H9 (cell line): ENCODE results near the gene NKD1. TPM values are rescaled to one million over a fixed set of nuclear protein-coding genes. Genes with fewer than 3 reads are reported as not detected.

ENCODE experiments used
- DNase-seq: peaks from one replicate; pipeline ENCODE4 v3.0.0-alpha.2; 2017
- H2AFZ ChIP-seq: one replicate; pipeline ENCODE4 v1.6.1; 2013; ENCODE audit warnings: mild to moderate bottlenecking, low read length, control low read depth, moderate library complexity
- H2AK5ac ChIP-seq: 2 replicates; pipeline ENCODE4 v1.6.1; 2013; ENCODE audit warnings: low read length, control low read depth, mixed read lengths; ENCODE audit not compliant: insufficient read length
- H2BK120ac ChIP-seq: one replicate; pipeline ENCODE4 v1.6.1; 2013; ENCODE audit warnings: low read depth, mild to moderate bottlenecking, low read length, control low read depth, inconsistent platforms; ENCODE audit not compliant: poor library complexity, severe bottlenecking
- H2BK12ac ChIP-seq: 2 replicates; pipeline ENCODE4 v1.6.1; 2013; ENCODE audit warnings: low read length, control low read depth, mixed read lengths, low read depth; ENCODE audit not compliant: insufficient read length
- H2BK15ac ChIP-seq: 2 replicates; pipeline ENCODE4 v1.6.1; 2013; ENCODE audit warnings: low read depth, low read length, control low read depth
- H2BK20ac ChIP-seq: one replicate; pipeline ENCODE4 v1.6.1; 2013; ENCODE audit warnings: low read depth, mild to moderate bottlenecking, low read length, control low read depth, inconsistent platforms; ENCODE audit not compliant: poor library complexity, severe bottlenecking
- H2BK5ac ChIP-seq: 2 replicates; pipeline ENCODE4 v1.6.1; 2013; ENCODE audit warnings: low read length, control low read depth, mixed read lengths; ENCODE audit not compliant: insufficient read length
- H3K14ac ChIP-seq: 2 replicates; pipeline ENCODE4 v1.6.1; 2013; ENCODE audit warnings: low read length, control low read depth; ENCODE audit not compliant: insufficient read depth
- H3K18ac ChIP-seq: 2 replicates; pipeline ENCODE4 v1.6.1; 2013; ENCODE audit warnings: low read depth, mild to moderate bottlenecking, mixed read lengths, low read length, control low read depth; ENCODE audit not compliant: insufficient read length
- H3K23ac ChIP-seq: 2 replicates; pipeline ENCODE4 v1.6.1; 2013; ENCODE audit warnings: low read length, control low read depth, mixed read lengths, low read depth; ENCODE audit not compliant: insufficient read length
- H3K23me2 ChIP-seq: 2 replicates; pipeline ENCODE4 v1.6.1; 2013; ENCODE audit warnings: low read depth, mild to moderate bottlenecking, mixed read lengths, low read length, control low read depth; ENCODE audit not compliant: insufficient read length, poor library complexity, severe bottlenecking
- H3K27ac ChIP-seq: 2 replicates; pipeline ENCODE4 v1.5.1; 2013; ENCODE audit warnings: low read length, control low read depth, mixed read lengths, low read depth; ENCODE audit not compliant: insufficient read length
- H3K27me3 ChIP-seq: 2 replicates; pipeline ENCODE4 v1.6.1; 2013; ENCODE audit warnings: low read length, control low read depth, inconsistent platforms; ENCODE audit not compliant: insufficient read depth
- H3K4ac ChIP-seq: 2 replicates; pipeline ENCODE4 v1.6.1; 2013; ENCODE audit warnings: low read depth, mild to moderate bottlenecking, control low read depth, inconsistent platforms, low read length, moderate library complexity
- H3K4me1 ChIP-seq: 2 replicates; pipeline ENCODE4 v1.6.1; 2013; ENCODE audit warnings: low read length, control low read depth, inconsistent platforms; ENCODE audit not compliant: insufficient read depth
- H3K4me2 ChIP-seq: 2 replicates; pipeline ENCODE4 v1.6.1; 2013; ENCODE audit warnings: low read length, control low read depth, mixed read lengths; ENCODE audit not compliant: insufficient read length, insufficient read depth
- H3K56ac ChIP-seq: 2 replicates; pipeline ENCODE4 v1.6.1; 2013; ENCODE audit warnings: low read depth, mild to moderate bottlenecking, mixed read lengths, low read length, control low read depth; ENCODE audit not compliant: insufficient read length
- H3K79me1 ChIP-seq: 2 replicates; pipeline ENCODE4 v1.6.1; 2013; ENCODE audit warnings: low read depth, mild to moderate bottlenecking, moderate library complexity, low read length, control low read depth, inconsistent platforms; ENCODE audit not compliant: insufficient read depth, poor library complexity, severe bottlenecking
- H3K79me2 ChIP-seq: 2 replicates; pipeline ENCODE4 v1.6.1; 2013; ENCODE audit warnings: low read length, control low read depth, inconsistent platforms; ENCODE audit not compliant: insufficient read depth
- H3K9ac ChIP-seq: 2 replicates; pipeline ENCODE4 v1.6.1; 2013; ENCODE audit warnings: low read length, control low read depth, mixed read lengths; ENCODE audit not compliant: insufficient read length; ENCODE audit errors: extremely low read depth
- H3K9me3 ChIP-seq: one replicate; pipeline ENCODE4 v1.6.1; 2013; ENCODE audit warnings: low read depth, low read length, inconsistent platforms; ENCODE audit not compliant: control insufficient read depth
- H3T11ph ChIP-seq: one replicate; pipeline ENCODE4 v1.6.1; 2013; ENCODE audit warnings: mild to moderate bottlenecking, low read length, control low read depth, inconsistent platforms
- H4K20me1 ChIP-seq: one replicate; pipeline ENCODE4 v1.6.1; 2013; ENCODE audit not compliant: control insufficient read depth, insufficient read length, insufficient read depth
- H4K5ac ChIP-seq: 2 replicates; pipeline ENCODE4 v1.6.1; 2013; ENCODE audit warnings: low read depth, mild to moderate bottlenecking, mixed read lengths, low read length, control low read depth; ENCODE audit not compliant: insufficient read length
- H4K8ac ChIP-seq: replicated peaks from 2 replicates; pipeline ENCODE4 v1.6.1; 2013; ENCODE audit warnings: low read length, control low read depth, mixed read lengths, low read depth; ENCODE audit not compliant: insufficient read length
- H4K91ac ChIP-seq: 2 replicates; pipeline ENCODE4 v1.6.1; 2013; ENCODE audit warnings: low read depth, mild to moderate bottlenecking, moderate library complexity, mixed read lengths, low read length, control low read depth; ENCODE audit not compliant: insufficient read length
- H3K27ac Mint-ChIP-seq, 3 experiments: 2 replicates in 2 of 3; 3 replicates in 1 of 3; pipeline ENCODE4 v1.8.0; 2020 to 2021; ENCODE audit warnings: mixed read lengths in 3 of 3, mild to moderate bottlenecking in 1 of 3, moderate library complexity in 1 of 3
- H3K27me3 Mint-ChIP-seq: 2 replicates; pipeline ENCODE4 v1.8.0; 2021; ENCODE audit warnings: low read depth, mild to moderate bottlenecking, moderate library complexity, mixed read lengths
- H3K36me3 Mint-ChIP-seq, 3 experiments: 2 replicates in 2 of 3; 3 replicates in 1 of 3; pipeline ENCODE4 v1.8.0; 2020 to 2021; ENCODE audit warnings: low read depth in 3 of 3, mixed read lengths in 3 of 3; ENCODE audit not compliant: insufficient read depth in 1 of 3
- H3K4me1 Mint-ChIP-seq, 2 experiments: 2 replicates each; pipeline ENCODE4 v1.8.0; 2020; ENCODE audit warnings: mixed read lengths in 2 of 2
- H3K4me3 Mint-ChIP-seq, 2 experiments: 2 replicates in 1 of 2; 3 replicates in 1 of 2; pipeline ENCODE4 v1.8.0; 2020 to 2021; ENCODE audit warnings: mild to moderate bottlenecking in 2 of 2, mixed read lengths in 2 of 2, moderate library complexity in 1 of 2
- H3K9me3 Mint-ChIP-seq, 2 experiments: 2 replicates in 1 of 2; 3 replicates in 1 of 2; pipeline ENCODE4 v1.8.0; 2020; ENCODE audit warnings: mild to moderate bottlenecking in 2 of 2, mixed read lengths in 2 of 2, moderate library complexity in 1 of 2
- WGBS: extraction: QIAGEN DNeasy Blood & Tissue Kit; methylation state at CpG from one replicate; pipeline ENCODE4 v1.1.7; 2013; ENCODE audit warnings: missing lambda C conversion rate, low lambda C conversion rate, mixed read lengths; ENCODE audit not compliant: insufficient read length; ENCODE audit errors: extremely low coverage; 5-methylcytosine and 5-hydroxymethylcytosine counted together
- total RNA-seq: library from RNA; stranded (reverse); gene quantifications from 2 replicates; pipeline ENCODE4 v1.2.1, GENCODE V29; 2021
- TF ChIP-seq, protein P1 (sequence below): fragments of 200-600 bp; sonication (generic); conservative IDR thresholded peaks from 3 replicates; pipeline ENCODE4 v1.8.0; 2021; ENCODE audit warnings: antibody characterized with exemption, mild to moderate bottlenecking

The NKD1 gene
- total RNA-seq, 1 experiment from 2014 or later = 1.9 TPM

DNA sequence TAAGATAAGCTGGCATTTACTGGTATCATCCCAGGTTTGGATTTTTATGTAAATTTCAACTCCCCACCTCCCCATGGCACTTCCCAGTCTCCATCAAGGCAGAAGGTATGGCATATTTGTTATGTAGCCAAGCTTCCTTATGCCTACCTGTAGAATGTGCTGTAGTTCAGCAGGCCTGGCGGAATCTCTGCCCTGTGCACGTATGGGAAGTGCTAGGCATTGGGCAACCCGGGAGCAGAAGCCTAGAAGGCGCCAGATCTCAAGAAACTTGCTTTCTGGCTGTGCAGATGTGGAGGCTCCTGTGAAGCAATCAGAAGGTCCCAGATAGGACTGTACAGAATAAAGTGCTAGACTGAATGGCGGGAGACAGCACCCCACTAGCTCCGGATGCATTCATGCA, 68.2 kb downstream of the NKD1 start:
- Histone ChIP-seq H4K5ac (no peak overlapping the region), H2BK5ac (no peak overlapping the region), H4K8ac (no peak overlapping the region), H2BK120ac (no peak overlapping the region), H3K27me3 (no peaks in the 10 kb centered on the region), H3K9me3 (no peaks in the 10 kb centered on the region), H3K18ac (no peak overlapping the region), H3T11ph (no peak overlapping the region), H3K23ac (no peak overlapping the region), H4K91ac (no peak overlapping the region), H2AFZ (no peak overlapping the region), H2BK12ac (no peak overlapping the region), H3K9ac (no peak overlapping the region), H3K4me1 (no peaks in the 10 kb centered on the region), H4K20me1 (no peaks in the 10 kb centered on the region), H2AK5ac (no peak overlapping the region), H3K4me2 (no peak overlapping the region), H2BK15ac (no peak overlapping the region), H3K23me2 (no peaks in the 10 kb centered on the region), H3K56ac (no peak overlapping the region), H3K79me1 (no peaks in the 10 kb centered on the region), H3K14ac (no peak overlapping the region), H2BK20ac (no peak overlapping the region), H3K79me2 (no peaks in the 10 kb centered on the region), H3K4ac (no peak overlapping the region), H3K27ac (no peak overlapping the region)
- DNase-seq = no peak
- H3K4me1 Mint-ChIP-seq = peaks cover 15 to 23% of the 10 kb centered on the region in 2 experiments
- no peaks in the 10 kb centered on the region for H3K9me3 Mint-ChIP-seq
- no peaks in the 10 kb centered on the region for H3K36me3 Mint-ChIP-seq
- TF ChIP-seq, protein P1, sequence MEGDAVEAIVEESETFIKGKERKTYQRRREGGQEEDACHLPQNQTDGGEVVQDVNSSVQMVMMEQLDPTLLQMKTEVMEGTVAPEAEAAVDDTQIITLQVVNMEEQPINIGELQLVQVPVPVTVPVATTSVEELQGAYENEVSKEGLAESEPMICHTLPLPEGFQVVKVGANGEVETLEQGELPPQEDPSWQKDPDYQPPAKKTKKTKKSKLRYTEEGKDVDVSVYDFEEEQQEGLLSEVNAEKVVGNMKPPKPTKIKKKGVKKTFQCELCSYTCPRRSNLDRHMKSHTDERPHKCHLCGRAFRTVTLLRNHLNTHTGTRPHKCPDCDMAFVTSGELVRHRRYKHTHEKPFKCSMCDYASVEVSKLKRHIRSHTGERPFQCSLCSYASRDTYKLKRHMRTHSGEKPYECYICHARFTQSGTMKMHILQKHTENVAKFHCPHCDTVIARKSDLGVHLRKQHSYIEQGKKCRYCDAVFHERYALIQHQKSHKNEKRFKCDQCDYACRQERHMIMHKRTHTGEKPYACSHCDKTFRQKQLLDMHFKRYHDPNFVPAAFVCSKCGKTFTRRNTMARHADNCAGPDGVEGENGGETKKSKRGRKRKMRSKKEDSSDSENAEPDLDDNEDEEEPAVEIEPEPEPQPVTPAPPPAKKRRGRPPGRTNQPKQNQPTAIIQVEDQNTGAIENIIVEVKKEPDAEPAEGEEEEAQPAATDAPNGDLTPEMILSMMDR = no peak
- no peak overlapping the region for H3K4me3 Mint-ChIP-seq
- peaks cover 22% of the 10 kb centered on the region for H3K27me3 Mint-ChIP-seq
- WGBS = no CpG with 5 or more reads among the region's 6 CpGs
- H3K27ac Mint-ChIP-seq = no peak overlapping the region
